ENCODE results near the gene TCF4.

TCF4 gene

GRCh38 chr18:55430026-55430425, 158.0 kb downstream of the TCF4 start:
- DNase-seq: no peak

GRCh38 chr18:55427951-55428350, 160.0 kb downstream of the TCF4 start:
- no peak for DNase-seq

- DNase-seq: no peak
These were observed 162.3 kb downstream of the TCF4 start for GRCh38 chr18:55425698-55426097.

GRCh38 chr18:55422456-55423180, 165.4 kb downstream of the TCF4 start:
- peak; percentile 88 for DNase-seq

GRCh38 chr18:55421615-55422419, 166.2 kb downstream of the TCF4 start:
- DNase-seq: peak; percentile 88

- DNase-seq: no peak
These were observed 166.7 kb downstream of the TCF4 start for GRCh38 chr18:55421308-55421614.

GRCh38 chr18:55420665-55421307, 167.2 kb downstream of the TCF4 start:
- DNase-seq: no peak

- no peak for DNase-seq
These were observed 167.9 kb downstream of the TCF4 start for GRCh38 chr18:55419947-55420664.

GRCh38 chr18:55419132-55419946, 168.7 kb downstream of the TCF4 start:
- peak; percentile 85 for DNase-seq

- DNase-seq: no peak
These were observed 169.6 kb downstream of the TCF4 start for GRCh38 chr18:55418439-55418838.

- no peak for DNase-seq
These were observed 171.2 kb downstream of the TCF4 start for GRCh38 chr18:55416791-55417190.

- peak; percentile 53 for DNase-seq
These were observed 172.6 kb downstream of the TCF4 start for GRCh38 chr18:55415258-55415871.

- DNase-seq: no peak
These were observed 173.5 kb downstream of the TCF4 start for GRCh38 chr18:55414475-55414874.

GRCh38 chr18:55413474-55413873, 174.5 kb downstream of the TCF4 start:
- no peak for DNase-seq

GRCh38 chr18:55407774-55408535, 180.0 kb downstream of the TCF4 start:
- DNase-seq: peak; percentile 92

- peak; percentile 67 for DNase-seq
These were observed 180.8 kb downstream of the TCF4 start for GRCh38 chr18:55407191-55407590.

GRCh38 chr18:55406451-55406991, 181.5 kb downstream of the TCF4 start:
- no peak for DNase-seq

- DNase-seq: peak; percentile 70
These were observed 182.0 kb downstream of the TCF4 start for GRCh38 chr18:55405893-55406406.

- DNase-seq: no peak
These were observed 182.5 kb downstream of the TCF4 start for GRCh38 chr18:55405475-55405874.

GRCh38 chr18:55404832-55405465, 183.0 kb downstream of the TCF4 start:
- no peak for DNase-seq
